Measurements from ENCODE around the gene FAM9B.
"Not testable (repeated sequence)": the region's sequence is repeated elsewhere in the genome, so short reads cannot be mapped to it uniquely, and the experiment has no call there.

The FAM9B gene

DNA sequence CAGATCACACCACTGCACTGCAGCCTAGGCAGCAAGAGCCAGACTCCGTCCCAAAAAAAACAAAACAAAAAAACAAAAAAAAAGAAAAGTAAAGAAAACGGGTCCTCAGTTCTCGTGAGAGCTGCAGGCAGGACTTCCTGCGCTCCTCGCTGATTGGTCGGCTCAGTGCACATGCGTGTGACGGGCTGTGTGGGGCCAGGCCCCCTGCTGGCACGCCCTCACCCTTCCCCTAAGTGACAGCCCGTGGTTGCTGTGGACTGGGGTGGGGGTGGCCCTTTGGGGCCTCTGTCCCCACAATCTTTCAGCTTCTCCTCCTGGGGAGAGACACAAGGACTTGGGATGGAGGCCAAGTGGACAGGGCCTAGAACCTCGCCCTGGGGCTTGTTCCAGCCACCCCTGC lies at the start of gene FAM9B:
Gene FAM9B (minus strand): TSS at position 139 of the 400 bp plus-strand sequence. CDS start 1,141 bp downstream, outside the sequence.
- DNase-seq: no peak

DNA sequence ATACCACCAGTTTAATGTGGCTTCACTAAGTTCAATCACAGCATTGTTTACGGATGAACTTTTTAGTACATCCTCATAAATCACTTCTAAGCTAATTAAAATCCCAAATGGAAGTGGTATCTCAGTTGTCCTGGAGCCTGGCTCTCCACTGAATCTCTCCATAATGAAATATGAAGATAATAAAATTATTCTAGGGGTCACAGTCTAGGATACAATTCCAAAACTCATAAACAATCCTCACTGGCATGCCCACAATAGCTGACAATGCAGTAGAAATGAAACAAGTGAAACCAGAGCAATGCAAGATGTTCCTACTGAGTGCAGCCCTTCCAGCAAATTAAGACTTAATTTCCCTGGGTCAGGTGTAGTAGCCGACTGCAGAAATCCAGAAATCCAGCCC lies 47.3 kb upstream of the FAM9B start:
- DNase-seq: no peak

DNA sequence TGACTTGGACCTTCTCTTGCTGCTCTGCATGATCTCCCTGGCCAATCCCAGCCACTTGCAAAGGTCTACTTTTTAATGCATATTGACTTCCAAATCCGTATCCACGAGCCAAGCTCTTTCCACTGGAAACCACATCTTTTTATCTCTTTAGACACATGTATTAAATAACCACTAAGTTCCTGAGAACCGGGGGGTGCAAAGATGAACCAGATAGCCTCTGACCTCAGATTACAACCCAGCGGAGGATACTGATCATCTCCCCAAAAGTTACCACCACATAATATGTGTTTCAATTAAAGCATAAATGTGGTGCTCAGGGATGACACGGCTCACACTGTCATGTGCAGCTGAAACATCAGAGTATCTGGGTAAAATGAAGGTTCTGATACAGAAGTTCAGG lies 40.4 kb upstream of the FAM9B start:
- DNase-seq: no peak

DNA sequence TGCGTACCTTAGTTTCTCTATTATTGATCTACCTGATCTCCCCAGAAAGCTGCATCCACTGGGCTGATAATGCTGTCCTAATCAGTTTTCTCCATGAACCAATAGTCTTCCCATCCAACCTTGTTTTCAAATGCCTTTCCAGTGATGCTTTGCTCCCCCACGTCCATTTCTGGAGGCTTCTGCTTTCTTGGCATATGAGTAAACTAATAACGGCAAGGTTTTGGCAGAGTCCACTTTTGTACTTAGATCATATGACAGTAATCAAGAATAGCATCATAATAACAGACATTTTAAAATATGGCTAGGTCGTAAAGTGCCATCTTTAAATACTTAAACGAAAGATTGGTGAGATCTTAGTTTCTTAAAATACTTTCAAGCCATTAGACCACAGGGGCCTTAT lies 38.4 kb upstream of the FAM9B start:
- no peak for DNase-seq

DNA sequence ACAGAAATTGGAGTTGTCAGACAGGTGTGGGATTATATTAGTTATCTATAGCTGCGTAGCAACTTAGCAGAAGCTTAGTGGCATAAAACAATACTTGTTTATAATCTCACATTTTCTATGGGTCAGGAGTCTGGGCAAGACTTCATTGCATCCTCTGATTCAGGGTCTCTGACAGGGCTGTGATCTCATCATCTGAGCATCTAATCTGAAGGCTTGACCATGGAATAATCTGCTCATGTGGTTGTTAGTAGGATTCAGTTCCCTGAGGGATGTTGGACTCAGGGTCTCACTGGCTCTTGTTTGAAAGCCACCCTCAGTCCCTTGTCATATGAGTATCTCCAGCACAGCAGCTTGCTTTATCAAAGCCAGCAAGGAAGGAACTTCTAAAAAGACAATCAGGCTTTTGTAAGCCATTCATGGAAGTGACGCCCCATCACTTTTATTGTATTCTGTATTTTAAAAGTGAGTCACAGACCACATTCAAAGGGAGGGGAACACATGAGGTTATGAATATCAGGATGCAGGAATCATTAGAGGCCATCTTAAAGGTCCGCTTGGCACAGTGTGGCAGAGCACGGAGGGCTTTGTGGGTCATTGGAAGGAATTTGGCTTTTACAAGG lies 37.2 kb upstream of the FAM9B start:
- DNase-seq: no peak

DNA sequence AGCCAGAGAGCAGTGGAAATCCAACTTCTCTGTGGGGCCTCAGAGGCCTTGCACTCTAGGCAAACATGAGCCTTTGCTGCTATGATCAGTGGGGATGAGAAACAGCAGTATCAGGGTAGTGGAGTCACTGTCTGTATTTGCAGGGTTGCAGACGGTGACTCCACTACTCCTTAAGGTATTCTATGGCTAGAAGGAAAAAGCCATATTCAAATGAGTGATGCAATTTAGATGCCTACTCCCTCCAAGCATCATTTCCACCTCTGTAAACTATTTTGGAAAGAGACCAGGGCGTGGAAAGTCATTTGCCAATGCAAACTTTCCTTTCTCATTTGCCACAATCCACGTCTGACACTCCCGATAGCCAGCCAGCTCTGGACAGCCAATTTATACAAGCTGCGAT lies 35.6 kb upstream of the FAM9B start:
- DNase-seq: no peak

DNA sequence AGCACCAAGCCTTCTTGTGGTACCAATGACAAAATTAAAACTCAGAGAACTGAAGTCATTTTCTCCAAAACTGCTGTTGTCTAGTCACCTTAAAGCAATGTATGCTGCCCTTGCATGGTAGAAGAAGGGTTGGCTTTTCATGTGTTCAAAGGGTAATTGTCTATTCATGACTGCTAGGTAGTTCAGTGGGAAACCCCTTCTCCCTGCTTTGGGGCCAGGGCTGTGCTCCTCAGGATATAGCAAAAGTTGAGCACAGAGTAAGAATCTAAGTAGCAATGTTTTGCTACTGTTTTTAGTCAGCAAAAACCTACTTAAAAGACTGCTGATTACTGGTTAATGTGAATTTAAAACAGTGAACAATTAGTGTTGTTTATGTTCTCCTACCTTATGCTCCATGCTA lies 30.8 kb upstream of the FAM9B start:
- DNase-seq: no peak

DNA sequence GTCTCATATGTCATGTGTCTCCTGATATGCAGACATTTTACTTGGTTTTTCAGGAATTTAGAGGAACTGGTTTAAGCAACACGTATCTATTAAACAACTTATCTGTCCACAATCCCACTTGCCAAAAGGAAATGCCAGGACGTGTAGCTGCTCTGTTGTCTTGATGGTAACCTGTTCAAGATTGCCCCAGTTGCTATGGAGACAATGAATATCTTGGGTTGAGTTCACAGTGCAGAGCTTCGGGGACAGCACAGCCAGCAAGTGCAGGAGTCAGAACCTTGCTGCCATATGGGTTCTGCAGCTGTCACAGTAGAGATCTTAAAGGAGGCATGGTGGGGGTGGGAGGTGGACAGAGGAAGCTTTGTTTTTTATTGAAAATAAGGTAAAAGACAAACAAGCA lies 28.7 kb upstream of the FAM9B start:
- no peak for DNase-seq

DNA sequence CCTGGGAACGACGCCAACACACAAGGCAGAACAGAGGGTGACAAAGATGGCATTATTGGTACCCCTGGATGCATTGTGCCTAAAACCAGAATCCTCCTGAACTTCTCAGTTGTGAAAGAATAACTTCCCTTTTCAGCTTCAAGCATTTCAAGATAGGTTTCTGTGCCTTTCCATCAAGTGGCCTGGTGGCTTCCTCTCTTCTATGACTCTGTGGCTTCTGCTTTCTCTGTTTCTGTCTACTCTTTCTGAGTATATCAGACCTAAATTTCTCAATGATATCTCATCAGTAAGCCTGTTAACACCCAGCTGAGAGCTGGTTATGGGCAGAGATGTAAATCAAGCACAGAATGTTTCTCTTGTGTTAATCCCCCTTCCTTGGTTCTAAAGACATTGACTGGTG lies 21.4 kb upstream of the FAM9B start:
- DNase-seq: no peak

DNA sequence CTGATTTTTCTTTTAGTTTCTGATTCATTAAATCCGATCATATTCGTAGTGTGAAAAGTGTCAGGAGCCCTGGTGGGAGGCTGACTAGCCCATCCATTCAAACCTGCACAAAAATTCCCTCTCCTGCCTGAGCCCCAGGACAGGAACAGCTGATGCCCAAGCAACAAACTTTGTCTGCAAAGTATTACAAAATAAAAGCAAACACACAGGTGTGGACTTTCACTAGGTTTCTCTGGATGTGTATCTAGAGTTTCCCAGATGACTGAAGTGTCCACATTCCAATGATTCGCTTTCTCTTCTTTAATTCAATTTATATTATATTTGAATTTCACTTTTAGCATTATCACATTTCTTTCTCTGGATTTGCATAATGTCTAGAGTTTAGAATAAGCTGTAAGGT lies 18.2 kb upstream of the FAM9B start:
- DNase-seq: no peak

DNA sequence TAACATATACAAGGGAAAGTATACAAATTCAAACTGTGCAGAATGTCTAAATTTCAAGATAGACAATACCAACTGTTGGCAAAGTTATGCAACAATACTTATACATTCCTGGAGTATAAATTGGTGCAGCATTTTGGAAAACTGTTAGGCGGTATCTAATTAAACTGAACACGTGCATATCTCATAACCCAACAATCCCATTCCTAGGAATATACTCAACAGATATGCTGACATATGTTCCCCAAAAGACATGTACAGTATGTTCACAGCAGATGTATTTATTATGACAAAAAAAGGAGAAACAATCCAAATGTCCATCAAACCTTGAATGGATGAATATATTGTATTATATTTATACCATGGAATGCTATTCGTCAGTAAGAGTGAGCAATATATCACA lies 16.4 kb upstream of the FAM9B start:
- DNase-seq: no peak

DNA sequence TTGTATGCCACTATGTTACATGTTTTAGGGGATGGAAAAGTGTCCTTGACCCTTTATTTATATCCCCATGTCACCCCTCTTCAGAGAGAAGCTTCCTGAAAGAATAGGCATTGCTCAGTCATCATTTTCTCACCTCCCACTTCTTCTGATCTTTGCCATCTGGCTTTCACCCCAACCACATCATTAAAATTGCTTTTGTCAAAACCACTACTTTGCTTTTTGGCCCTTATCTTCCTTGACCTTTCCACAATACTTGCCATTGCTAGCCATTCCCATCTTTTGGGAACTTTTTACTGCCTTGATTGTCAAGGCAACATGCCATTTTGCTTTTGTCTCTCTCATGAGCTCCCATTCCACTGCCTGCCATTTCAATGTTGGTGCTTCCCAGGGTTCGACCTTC lies 14.9 kb upstream of the FAM9B start:
- no peak for DNase-seq

DNA sequence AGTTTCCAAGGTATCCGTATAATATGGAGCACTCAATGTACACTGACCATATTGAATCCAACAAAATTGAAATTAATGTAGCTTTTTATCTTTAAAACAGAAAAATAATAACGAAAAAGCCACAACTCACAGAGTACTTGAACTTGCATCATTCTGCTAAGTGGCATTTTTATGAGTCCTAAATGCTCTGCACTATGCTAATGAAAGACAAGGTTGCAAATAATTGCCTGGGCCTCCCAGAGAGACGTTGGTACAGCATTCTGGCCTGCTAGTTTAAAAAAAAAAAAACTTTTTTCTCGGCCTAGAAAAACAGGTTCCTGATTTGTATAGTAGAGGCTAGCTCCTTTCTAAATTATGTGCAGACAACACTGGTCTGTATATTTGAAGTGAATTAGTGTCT lies 4.3 kb upstream of the FAM9B start:
- no peak for DNase-seq

DNA sequence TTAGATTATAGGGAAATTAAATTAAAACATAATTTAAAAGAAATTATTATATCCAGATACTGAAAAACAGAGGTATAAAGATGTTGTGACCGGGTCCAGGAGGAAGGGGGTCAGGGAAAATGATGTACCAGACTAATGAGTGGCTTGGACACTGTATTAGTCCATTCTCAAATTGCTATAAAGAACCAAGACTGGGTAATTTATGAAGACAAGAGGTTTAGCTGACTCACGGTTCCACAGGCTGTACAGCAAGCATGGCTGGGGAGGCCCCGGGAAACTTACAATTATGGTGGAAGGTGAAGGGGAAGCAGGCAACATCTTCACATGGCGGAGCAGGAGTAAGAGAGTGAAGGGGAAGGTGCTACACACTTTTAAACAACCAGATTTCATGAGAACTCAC lies 3.4 kb upstream of the FAM9B start:
- DNase-seq: no peak

DNA sequence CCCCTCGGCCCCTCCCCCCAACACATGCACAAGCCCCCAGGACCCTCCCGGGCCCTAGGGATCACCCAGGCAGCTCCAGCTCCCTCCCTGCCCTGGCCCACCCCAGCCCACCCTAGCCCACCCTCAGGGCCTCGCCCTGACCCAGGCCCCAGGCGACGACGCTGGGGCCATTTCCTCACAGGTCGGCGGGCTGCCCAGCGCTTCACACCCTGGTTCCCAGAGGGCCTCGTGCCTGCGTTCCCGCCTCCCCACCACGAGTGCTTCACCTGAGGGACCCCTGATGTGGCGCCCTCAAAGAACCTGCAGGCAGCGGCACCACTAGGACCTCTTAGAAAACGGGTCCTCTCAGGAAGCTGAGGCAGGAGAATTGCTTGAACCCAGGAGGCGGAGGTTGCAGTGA lies 341 bp downstream of the FAM9B start:
- DNase-seq: no peak

DNA sequence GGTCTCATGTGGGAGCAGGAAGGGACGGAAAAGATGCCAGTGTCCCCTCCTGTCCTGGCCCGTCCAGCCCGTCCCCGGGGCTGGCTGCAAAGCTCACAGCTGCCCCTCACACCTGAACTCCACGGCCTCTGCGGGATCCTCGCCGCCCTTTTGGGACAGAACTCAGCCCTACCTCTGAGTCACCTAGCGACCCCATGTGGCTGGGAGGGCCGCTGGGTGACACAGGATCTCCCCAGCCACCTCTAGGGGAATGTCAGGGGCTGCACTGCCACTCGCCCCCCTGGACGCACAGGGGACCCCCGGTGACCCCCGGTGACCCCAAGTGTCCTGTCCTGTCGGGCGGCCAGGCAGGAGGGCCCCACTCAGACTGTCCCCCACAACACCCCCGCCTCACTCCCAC lies 748 bp downstream of the FAM9B start:
- no peak for DNase-seq

DNA sequence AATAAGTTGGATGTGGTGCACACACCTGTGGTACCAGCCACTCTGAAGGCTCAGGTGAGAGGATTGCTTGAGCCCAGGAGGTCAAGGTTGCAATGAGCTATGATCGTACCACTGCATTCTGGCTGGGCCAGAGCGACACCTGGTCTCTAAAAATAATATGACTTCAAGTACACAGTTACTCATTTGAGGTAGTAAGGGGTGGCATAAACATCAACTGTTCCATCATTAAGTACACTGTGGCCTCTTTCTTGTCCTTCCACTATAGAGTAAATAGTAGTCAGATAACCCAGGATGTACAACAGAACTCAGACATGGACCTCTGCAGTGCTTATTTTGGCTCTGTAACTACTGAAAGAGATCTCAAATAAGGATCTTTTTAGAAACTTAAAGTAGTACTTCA lies 10.6 kb downstream of the FAM9B start:
- DNase-seq: no peak

DNA sequence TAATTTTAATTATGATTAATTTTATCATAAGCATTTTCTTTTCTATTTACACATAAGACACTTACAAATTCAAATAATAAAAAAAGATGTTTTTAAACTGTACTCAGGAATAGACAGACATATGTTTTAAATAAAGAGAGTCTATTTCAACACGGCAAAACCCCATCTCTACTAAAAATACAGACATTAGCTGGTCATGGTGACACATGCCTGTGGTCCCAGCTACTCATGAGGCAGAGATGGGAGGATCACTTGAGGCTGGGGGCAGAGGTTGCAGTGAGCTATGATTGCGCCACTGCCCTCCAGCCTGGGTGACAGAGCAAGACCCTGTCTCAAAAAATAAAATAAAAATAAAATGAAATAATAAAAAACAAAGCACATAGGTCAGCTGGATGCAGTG lies 14.8 kb downstream of the FAM9B start:
- DNase-seq: no peak

DNA sequence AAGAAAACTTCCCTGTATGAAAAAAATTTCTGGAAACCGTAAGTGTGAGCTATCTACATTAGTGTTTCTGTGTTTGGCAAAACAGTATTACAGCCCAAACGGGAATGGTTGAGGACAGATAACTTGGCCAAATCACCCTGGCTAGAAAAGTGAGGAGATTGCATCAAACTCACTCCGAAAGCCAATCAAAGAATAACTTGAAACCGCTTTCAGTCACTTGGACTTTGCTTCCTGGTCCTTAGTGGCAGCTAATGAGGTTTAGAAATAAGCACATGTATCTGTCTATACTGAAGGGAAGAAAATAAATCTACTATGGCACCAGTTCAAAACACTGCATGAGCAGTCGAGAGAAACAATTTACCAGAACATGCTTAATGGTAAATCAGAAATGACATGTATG lies 15.6 kb downstream of the FAM9B start:
- DNase-seq: not testable (repeated sequence)

DNA sequence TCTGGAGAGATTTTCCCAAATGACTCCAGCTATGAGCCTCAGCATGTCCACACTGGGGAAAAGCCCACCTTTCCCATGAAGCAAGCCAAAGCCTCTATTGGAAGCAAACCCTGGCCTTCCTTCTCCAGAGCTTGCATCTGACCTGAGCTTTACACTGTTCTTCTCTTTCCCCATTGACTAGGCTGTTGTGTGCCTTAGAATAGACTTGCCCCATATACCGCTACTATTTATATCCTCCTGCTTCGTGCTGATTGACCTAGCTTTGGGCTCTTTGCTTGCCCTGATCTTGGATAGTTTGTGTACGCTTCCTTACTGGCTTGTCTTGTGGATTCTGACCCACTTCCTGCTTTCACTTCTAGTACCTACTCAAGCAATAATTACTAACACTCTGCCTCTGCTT lies 30.9 kb downstream of the FAM9B start:
- no peak for DNase-seq

DNA sequence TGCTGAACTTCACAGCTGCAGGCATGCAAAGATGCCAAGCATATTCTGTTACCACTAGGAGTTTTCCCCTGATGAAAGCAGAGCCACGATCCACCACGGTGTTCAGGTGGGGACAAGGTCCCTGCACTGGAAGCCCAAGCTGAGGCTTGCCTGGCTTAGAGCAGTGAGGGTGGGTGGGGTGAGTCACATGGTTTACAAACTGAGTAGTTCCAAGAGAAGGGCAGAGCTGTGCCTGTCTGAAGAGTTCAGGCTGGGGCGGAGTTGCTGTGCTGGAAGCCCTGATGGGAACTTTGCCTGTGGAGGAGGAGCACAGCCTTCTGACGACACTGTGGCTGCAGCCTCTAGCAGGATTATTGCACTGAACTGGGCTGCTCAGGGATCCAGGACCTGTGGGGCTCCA lies 45.5 kb downstream of the FAM9B start:
- no peak for DNase-seq

DNA sequence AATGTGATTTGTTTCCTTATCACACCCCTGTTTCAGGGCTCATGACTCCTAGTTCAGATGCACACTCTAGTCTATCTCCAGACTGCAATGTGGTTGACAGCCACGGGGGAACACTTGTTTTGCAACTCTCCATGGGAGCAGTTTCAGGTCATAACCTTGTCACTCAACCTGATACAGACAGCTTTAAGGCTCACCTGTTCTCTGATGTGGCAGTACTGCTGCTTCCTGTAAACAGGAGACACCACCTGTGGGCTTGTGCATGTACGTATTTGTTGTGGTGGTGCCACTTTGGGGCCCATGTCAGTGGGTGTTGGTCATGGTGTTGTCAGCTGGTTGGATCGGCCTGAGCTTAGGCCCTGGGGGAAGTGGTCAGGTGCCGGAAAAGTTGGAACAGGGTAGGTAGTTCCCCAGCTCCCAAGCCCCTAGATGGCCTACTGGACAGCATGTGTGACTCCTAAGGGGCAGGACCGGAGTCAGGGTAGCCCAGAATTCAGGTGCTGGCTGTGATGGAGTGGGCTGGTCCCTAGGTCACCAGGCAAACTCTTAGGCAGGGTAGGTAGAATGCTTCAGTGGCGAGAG lies 46.2 kb downstream of the FAM9B start:
- DNase-seq: no peak

DNA sequence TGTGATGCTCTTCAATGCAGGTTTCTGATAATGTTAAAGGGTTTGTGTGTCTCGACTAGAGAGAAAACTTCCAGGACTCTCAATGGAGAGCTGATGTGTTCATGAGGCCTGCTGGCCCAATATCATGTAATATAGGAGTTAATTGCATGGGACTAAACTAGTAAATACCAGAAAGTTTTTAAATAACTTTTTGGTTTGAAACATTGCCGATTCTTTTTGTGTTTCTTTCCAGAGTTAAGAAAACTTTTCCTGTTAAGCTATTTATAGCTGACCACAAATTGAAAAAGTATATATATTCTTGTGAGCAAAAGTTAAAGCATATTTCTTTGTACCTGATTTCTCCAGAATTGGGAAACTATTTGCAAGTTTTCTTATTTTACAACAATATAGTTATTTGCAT lies 49.7 kb downstream of the FAM9B start:
- no peak for DNase-seq

DNA sequence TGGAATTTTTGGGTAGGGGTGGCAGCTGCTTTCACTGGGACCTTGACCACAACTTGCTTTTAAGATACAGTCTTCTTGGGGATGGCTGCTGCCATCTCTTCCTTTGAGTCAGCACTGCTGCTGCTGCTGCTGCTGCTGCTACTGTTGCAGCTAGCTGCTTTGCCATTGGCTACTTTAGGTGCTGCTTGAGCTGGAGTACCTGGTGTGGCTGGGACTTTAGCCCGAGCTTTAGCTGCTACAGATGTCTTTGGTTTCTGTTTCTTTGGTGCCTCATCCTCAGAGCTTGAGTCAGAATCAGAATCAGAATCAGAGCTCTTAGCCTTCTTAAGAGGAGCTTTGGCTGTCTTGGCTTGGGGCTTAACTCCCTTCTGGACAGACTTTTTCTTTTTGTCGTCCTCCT lies 52.2 kb downstream of the FAM9B start:
- peak; percentile 53 for DNase-seq

DNA sequence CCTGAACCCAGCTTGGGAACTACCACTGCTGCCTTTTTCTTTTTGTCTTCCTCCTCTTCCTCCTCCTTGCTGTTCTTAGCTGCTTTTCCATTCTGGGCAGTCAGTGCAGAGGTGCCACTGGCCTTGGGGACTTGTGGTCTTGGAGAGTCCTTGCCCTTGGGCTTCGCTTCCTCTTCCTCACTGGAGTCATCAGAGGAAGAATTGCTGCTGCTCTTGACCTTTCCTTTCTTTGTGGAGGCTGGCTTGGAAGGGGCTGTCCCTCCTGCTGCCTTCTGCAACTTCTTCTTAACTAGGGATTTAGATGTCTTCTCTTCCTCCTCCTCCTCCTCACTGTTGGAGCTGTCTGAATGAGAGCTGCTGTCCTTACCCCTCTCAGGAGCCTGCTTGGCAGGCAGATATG lies 53.2 kb downstream of the FAM9B start:
- DNase-seq: no peak

Data from activated CD4-positive, alpha-beta T cell treated with anti-CD3 and anti-CD28 coated beads, Interleukin-2, Interleukin-6, amounts not matched to agents 100 ng/mL and 50 ng/mL, durations not matched to agents 16 hours and 8 hours (primary cell).